HG03159 (cell line): Measurements from ENCODE around the gene CACHD1.

Experiments used
- ATAC-seq: cut with Tn5 transposase; IDR thresholded peaks from one replicate; pipeline ENCODE4 v1.9.1; 2021; ENCODE audit warnings: mild to moderate bottlenecking, moderate library complexity; ENCODE audit not compliant: unreplicated experiment

The CACHD1 gene

DNA sequence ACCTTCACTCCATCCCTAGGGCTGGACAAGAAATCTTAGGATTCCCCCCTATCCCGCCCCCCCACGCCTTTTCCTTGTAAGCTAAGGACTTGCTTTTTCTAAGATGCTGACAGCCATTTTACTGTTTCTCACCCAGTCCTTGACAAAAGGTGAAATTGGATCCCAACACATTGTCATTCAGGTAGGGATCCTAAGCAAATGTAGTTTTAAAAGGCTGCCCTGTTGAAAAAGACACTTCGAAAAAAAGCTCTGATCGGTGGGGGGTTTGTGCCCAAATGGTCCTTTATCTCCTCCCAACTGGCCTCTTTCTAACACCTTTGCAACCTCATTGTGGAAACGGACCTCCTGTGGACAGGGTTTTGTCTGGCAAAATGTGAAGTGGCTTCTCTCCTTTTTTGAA is 2.9 kb downstream of the CACHD1 start:
- ATAC-seq, result no peak

DNA sequence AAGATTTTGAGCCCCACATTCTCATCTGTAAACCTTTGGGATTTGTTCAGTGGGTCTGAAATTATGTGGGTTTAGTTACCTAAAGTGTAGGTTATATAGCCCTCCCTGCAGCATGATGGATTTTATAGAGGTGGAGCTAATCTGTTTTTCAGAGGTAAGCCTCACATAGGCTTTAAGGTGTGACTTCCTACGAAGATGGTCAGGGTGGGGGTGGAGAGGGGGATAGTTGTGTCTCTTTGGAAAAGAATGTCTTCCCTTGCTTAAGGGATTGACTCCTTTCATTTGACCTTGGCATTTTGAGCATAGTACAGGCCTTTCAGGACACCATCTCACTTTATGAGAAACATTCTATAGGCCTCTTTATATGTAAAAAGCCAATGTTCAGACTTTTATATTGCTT is 3.4 kb downstream of the CACHD1 start:
- ATAC-seq, result no peak

DNA sequence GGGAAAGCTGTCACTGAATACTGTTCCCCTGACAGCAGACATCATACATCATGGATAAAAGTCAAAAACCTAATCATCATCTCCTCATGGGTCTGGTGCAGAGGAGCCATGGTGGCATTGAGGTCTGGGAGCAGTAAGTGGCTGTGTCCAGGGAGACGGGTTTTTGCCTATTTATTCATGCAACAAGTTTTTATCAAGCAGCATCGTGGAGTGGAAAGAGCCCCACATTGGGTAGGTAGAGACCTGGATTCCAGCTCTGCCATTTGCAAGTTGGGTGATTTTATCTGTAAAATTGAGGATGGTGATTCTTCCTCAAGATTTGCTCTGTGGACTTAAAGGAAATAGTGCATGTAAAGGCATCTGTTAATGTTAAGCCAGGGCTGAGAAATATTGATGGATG is 4.2 kb downstream of the CACHD1 start:
- no peak for ATAC-seq

DNA sequence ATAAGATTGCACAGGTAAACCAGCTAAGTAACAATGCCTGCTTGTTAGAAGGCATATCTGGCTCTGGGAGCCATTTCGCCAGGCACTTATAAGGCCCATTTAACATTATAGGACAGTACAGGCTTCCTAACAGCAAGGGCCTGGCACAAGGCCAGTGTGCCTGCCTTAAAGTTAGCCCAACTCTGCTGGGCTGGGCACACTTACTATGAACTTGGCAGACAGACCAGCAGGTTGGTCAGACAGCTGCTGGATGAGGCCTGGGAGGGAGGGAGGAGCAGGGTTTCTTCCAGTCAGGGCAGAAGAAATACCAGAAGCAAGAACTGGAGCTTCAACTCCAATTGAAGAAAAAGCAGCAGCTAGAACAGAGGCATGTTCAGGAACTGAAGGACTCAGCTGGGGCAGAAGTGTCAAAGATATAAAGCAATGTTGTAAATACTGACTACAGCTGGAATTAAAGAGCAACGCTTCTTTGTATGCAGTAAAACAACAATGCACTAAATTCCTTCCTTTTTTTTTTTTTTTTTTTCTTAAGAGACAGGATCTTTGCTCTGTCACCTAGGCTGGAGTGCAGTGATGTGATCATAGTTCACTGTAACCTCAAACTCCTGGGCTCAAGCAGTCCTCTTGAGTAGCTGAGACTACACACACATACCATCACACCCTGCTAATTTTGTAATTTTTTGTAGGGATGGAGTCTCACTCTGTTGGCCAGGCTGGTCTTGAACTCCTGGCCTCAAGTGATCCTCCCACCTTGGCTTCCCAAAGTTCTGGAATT is 4.9 kb downstream of the CACHD1 start:
- no peak for ATAC-seq

DNA sequence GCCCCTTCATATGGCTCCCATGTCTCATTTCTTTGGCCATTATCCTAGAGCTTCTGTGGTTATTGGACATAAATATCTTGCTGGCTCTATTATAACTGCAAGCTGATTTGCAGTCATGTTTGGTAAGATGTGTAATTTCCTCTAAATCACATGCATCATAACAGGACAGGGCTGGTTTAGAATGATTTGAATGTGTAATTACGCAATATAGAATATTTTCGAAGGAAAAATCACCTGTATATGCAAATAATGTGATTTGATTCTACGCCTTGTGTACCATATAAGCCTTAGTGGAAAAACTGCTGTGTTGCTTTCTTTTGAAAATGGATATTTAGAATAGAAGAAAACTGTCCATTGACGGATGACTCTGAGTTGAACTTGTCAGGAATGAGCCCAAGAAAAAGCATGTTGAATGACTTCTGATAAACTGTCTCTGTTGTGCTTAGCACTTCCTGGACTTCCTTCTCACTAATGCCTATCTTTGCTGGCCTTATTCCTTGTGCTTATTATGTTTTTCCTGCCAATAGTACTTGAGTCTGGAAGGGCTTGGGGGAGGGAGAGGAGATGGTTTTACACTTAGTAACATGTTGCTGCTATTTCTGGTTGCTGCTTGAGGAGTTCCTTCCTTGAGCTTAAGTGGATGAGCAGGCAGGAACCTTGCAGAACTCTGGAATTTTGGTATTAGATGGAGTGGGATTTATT is 6.5 kb downstream of the CACHD1 start:
- no peak for ATAC-seq

DNA sequence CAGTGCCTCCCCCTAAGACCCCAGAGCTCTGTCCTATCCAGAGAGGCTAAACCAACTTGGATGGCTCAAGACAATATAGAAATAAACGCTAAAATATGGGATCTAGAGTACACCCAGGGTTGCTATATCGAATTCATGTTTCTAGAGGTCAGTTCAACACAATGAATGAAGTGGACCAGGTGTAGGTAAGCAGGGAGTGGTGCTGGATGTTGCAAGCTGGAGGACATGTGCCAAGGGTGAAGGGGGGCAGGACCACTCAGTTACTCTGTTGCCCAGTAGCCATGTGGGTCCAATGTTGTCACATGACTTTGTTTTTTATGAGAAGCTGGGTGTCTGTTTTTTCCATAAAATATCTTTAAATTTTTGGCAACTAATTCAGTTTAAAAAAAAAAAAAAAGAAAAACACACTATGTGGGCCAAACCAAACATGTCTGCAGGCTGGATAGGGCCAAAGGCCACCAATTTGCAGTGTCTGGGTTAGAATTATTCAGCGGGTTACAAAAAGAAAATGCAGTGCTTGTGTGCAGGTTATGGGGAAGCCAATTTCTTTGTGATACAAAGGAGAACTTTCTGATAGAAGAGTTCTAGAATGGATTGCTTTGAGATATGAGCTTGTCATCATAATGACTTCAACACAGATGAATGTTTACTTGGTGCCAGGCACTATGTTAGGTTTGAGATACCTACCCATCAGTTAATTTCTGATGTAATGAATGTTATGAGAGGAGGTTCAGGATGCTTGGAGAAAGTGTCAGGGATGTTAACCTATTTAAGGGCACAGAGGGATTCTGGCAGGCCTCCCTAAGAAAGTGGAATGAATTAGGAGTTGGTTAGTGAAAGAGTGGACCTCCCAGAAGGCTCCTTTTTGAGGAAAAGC is 8.9 kb downstream of the CACHD1 start:
- ATAC-seq, result no peak

DNA sequence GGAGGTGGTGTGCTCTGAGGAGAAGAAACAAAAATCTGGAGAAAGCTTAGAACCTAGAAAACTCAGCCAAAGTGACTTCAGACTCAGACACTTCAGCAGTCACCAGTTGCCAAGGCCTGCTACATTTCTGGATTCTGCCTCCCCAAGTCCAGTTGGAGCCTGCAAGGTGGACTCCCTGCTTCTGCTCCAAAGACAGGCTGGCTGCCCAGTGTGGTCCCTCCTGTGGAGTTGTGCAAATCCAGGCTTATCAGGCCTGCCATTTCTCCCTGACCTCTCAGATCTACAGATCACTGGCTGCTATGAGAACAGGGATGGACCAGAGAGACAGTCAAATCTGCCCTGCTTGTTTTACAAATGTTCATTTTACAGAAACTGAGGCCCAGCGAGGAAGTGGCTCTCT is 9.9 kb downstream of the CACHD1 start:
- no peak for ATAC-seq

DNA sequence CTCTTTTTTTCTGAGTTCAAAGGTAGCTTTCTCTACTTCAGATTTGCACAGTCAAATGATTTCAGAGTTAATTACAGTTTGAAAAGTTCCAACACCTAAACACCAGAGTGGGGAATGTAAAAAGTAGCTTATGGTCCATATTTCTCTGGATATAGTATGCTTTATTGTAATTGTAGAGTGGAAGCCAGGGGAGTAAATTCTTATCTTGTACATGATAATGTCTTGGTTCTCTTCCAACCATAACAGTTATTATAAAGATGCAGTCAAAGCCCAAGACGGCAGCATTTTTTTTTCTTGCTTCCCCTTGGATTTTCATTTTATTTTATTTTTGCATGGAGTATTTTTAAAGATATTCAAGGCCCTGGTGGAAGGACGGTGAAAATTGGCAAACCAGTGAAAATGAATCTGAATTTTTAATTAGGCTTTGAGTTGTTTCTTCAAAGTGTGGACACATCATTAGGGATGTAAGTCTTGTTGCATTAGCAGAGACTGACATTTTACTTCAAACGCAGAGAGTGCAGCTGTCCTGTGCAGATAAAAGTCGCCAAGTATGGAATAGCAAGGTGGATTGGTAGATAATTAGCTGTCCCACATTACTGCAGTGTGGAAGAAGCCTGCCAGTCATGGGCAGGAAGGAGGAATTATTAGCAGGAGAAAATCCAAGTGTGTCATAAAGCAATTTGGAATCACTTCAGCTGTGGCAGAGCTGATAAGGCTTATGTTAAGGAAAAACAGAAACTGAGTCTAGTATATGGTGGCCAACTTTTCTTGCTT is 11.3 kb downstream of the CACHD1 start:
- ATAC-seq, result no peak

DNA sequence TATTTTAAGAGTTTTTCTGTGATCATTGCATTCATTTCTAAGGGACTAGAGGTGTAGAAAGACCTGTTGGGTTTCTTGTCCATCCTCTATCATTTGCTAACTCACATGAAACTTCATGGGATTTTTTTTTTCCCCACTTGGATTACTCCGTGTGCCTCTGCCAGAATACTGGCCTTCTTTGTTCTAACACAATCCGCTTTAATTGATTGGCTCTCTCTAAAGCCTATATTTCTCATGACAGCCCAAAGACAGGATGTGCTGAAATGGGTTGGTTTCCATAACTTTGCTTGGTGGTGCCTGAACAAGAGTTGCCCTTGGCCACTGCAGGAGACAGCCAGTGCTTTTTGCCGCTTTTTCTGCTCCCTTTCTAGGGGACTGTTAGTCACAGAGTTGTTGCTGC is 12.2 kb downstream of the CACHD1 start:
- ATAC-seq, result no peak

DNA sequence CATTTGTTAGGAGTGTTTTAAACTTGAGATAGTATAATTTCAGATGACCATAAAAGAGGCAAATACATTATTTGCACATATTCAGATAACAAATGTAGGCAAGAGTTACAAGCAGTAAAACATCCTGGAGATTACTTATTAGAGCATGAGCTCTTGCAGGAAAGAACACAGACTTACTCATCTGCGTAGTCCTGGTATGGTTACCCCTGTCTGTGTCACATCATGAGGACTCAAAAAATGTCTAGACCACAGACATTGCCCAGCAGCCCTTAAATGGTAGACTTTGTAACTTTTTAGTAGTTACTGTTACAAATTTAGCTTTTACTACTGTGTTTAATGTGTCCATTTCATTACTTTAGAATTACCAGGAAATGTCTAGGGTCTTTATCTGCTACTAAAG is 12.8 kb downstream of the CACHD1 start:
- ATAC-seq, result no peak

DNA sequence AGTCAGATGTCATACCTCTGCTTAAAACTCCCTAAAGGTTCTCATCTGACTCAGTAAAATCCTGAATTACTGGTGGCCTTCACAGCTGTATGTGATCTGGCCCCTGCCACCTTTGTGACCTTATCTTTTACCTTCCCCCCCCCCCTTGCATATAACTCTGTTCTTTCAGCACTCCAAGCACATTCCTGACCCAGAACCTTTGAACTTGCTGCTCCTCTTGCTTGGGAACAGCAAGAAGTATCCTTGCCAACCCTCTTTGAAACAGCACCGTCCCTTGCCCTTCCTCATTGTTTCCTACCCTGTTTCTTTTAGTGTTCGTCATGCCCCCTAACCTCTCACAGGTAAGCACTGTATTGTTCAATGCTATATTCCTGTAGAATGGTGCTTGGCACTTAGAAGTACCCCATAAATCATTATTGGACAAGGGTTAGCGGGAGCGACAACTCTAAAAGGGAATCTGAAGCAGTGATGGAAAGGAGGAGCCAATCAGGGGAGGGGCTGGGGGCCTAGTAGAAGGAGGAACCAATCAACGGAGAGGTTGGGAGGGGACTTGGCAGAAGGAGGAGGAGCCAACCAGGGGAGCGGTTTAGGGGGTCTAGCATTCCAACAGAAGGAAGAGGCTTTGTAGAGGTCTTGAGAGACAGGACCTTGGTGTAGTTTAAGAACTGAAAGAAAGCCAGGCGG is 13.9 kb downstream of the CACHD1 start:
- ATAC-seq, result no peak

DNA sequence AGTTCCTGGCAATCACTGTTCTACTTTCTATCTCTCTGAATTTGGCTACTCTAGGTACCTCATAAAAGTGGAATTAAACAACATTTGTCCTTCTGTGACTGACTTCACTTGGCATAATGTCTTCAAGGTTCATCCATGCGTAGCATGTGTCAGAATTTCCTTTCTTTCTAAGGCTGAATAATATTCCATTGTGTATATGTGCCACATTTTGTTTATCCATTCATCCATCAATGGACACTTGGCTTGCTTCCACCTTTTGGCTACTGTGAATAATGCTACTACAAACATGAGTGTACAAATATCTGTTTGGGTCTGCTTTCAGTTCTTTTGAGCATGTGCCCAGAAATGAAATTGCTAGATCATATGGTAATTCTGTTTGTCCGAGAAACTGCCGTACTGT is 14.7 kb downstream of the CACHD1 start:
- no peak for ATAC-seq

DNA sequence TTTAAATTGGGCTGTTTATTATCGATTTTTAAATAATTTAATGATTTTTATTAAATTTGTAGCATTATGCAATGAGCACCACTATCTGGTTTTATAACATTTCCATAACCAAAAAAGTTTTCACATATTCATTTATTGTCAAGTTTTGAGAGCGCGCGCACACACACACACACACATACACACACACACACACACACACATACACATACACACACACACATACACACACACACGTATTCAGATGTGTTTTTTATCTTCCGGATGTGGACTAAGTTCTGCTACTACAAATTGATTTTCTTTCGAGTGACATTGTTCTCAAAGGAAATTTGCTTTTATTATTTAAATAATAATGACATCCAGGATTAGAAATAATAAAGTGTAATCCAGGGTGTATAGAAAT is 16.3 kb downstream of the CACHD1 start:
- ATAC-seq, result no peak

DNA sequence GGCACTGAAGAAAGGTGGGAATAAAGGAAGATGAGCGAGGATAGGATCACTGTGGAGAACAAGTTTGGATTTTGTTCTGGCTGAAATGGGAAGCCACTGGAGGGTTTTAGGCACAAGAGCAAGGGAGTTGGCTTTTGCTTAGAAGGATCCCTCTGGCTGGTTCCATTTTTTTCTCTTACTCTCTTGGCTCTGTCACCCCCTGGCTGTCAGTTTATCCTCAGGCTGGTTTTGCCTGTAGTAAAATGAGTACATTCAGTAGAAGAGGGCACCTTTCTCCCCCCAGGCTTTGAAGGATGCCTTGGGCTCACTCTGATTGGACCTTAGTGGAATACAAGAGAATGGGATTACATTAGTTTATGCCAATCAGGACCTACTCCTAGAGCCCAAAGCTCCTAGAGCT is 17.1 kb downstream of the CACHD1 start:
- ATAC-seq, result no peak

DNA sequence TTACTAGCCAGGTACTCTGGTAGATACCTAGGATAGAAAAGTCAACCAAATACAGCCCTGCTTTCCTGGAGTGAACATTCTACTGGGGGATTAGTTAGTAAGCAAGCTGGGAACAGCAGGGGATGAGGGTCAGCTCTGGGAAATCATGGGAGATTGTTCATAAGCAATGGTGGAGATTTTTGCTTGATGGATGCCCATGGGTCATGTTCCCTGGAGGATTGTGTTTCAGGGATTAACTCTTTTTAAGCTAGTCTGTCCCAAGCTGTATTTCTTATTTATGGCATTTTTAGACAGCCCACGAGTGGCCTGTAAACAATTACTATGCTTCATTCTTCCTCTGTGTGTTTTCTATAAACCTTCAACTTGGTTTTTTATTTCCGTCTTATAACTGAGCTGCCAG is 18.9 kb downstream of the CACHD1 start:
- ATAC-seq, result no peak

DNA sequence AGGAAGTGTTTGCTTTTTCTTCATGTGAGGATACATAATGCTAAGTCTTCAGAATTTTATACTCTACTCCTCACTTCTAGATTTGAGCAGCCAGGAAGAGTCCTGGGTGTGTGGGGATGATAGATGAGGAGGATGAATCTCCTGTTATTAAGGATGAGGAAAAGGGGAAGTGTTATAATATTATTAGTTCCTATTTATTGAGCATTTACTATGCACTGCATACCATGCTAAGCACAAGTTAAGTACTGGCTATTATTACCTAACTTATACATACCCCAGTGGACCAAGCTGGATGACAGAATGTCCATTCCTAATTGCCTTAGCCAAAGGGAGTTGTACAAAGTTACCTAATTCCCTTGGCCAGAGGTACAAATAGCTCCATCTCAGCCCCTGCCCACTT is 19.8 kb downstream of the CACHD1 start:
- ATAC-seq, result no peak

DNA sequence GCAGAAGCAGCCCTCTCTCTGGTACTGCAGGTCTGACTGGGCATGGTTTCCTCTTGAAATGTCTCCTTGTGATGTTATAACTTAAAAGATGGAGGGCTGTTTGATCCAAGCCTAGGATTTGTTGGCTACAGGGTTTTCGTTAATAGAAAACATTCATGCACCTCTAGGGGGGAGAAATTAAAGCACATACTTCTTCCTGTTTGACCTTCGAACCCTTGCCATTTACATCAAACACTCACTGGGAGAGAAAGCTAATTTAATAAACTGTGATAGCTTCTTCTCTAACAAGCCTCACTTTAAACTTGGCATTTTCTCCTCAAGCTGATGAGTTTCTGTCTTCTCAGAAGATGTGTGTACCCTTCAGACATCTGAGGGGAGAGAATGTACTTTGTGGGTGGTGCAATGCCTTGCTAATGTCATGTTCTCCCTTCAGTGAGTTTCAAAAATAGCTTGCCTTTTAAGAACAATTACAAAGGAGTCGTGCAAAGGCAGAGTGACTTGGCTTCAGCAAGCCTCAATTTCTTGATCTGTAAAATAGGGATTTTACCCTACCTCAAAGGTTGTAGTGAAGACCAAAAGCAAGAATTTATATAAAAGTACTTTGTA is 20.4 kb downstream of the CACHD1 start:
- ATAC-seq, result no peak

DNA sequence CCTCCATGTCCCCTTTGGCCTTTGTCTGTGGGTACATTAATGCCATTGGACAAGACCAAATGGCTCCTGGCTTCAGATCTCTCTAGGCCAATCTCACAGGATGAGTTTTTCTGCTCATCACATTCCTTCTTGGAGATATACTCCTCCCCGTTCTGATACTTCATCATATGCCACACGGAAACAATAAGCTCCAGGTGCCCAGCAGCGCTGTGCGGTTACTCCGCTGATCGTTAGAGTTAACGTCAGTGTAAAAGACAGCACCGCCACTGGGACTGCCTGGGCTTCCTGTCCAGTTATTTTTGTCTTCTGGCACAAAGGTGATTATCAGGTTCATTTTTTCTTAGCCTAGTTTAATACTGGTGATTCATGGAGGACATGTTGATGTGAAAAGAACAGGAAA is 22.5 kb downstream of the CACHD1 start:
- ATAC-seq, result no peak

DNA sequence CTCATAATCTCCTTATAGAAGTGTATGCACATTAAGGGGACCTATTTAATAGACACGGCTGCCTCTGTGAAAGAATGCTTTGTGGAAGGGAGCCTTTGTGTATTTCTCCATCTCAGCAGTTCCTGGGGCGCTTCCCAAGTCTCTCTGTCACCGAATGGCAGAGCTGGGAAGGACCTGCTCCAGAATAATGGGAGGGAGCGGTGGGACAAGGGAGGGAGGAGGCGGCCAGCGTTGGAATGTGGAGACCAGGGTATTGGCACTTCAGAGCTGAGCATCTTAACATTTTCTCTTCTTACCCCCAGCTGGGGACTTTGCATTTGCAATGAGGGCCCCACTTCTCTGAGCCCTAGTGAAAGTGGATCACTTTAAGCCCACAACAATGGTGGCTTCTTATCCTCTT is 23.9 kb downstream of the CACHD1 start:
- ATAC-seq, result no peak

DNA sequence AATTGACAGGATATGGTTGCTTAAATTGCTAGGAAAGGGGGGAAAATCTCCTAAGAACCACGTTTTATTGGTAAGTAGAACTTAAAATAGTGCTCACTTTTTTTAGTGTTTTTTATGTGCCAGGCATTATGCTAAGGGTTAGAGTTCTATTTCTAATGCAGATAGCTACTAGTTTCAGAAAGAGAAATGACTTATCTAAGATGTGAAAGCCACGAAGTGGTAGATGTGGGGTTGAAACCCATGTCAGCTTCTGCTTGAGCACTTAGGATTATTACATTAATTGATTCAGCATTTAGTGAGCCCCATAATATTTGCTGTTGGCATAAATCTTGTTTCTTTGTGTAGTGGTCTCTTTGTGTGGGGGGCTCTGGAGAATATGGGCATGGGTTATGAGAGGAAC is 24.7 kb downstream of the CACHD1 start:
- ATAC-seq, result no peak
